Islet precursor cell (in vitro differentiated cells): Measurements from ENCODE around the gene PAPPA.

Experiments used
- DNase-seq: peaks from one replicate; pipeline ENCODE4 v3.0.0-alpha.2; 2018

PAPPA gene

GRCh38 chr9:116434314-116434713, 280.7 kb downstream of the PAPPA start:
- no peak for DNase-seq

- peak; percentile 73 for DNase-seq
Measured at GRCh38 chr9:116435706-116436105, 282.1 kb downstream of the PAPPA start.

- DNase-seq: no peak
Measured at GRCh38 chr9:116436121-116436520, 282.5 kb downstream of the PAPPA start.

GRCh38 chr9:116437411-116438370, 284.1 kb downstream of the PAPPA start:
- DNase-seq: peak; percentile 98

- no peak for DNase-seq
Measured at GRCh38 chr9:116442528-116442927, 288.9 kb downstream of the PAPPA start.

- DNase-seq: no peak
Measured at GRCh38 chr9:116447934-116448333, 294.3 kb downstream of the PAPPA start.

GRCh38 chr9:116448431-116448830, 294.8 kb downstream of the PAPPA start:
- DNase-seq: no peak

GRCh38 chr9:116449949-116450348, 296.4 kb downstream of the PAPPA start:
- no peak for DNase-seq

- peak; percentile 80 for DNase-seq
Measured at GRCh38 chr9:116450378-116451139, 297.0 kb downstream of the PAPPA start.

- no peak for DNase-seq
Measured at GRCh38 chr9:116451500-116452115, 298.0 kb downstream of the PAPPA start.
